Measurements from ENCODE around the gene MORN2.

MORN2 gene

DNA sequence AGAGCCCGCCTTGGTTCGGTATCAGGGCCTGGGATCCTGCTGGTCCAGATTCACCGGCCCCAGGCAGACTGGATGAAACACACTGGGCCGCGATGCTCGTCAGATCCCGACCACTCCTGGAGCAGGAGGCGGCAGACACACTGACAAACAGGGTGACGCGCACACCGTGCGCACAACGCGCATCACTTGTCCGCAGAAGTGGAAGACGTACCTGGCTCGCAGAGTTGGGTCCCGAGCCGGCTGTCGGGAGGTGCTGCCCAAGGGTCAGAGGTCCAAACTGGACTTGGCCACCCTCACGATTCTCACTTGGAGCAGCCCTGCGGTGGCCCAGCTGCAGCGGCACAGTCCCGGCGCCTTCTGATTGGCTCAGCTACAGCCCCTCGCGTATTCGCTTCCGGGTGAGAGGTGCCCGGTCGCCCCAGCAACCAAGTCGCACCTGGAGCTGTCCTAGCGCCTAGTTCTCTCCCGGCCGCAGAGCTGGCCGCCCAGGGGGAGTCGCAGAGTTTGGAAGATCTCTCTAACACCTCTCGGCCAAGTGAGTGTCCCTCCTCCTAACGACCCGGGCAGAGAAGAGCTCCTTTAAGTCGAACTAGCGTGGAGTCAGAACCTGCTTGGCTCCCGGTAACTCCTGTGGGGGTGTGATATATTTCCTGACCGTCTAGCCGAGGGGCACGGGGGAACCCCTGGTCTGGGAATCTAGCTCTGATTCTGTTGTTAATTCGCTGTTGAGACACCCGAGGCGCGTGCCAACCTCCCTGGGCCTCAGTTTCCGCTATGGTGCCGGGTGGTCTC lies at the start of gene MORN2, which contains the start of gene DHX57:
Gene MORN2 (plus strand): TSS at position 401 of the 792 bp plus-strand sequence.
Gene DHX57 (minus strand): TSS at position 359 of the 792 bp plus-strand sequence. CDS start 7,529 bp downstream, outside the sequence.
- DNase-seq (ENCODE audit: low spot score) = peak; percentile 86

DNA sequence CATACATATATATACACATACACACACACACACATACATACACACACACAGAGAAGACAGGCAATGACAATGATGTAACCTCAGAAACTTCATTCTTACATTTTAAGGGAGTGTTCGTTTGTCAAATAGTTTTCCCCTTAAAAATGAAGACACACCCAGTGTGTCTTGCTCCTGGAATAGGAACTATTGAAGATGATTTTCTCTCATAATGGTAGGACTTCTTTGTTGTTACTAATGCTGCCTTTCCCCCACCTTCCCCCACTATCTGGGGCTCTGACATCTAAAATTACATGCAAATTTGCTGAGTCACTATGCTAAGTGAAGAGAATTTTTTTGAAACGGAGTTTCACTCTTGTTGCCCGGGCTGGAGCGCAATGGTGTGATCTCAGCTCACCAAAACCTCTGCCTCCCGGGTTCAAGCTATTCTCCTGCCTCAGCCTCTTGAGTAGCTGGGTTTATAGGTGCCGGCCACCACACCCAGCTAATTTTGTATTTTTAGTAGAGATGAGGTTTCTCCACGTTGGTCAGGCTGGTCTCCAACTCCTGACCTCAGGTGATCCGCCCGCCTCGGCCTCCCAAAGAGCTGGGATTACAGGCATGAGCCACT lies 48.1 kb upstream of the MORN2 start:
- DNase-seq (ENCODE audit: low spot score) = peak; percentile 24

DNA sequence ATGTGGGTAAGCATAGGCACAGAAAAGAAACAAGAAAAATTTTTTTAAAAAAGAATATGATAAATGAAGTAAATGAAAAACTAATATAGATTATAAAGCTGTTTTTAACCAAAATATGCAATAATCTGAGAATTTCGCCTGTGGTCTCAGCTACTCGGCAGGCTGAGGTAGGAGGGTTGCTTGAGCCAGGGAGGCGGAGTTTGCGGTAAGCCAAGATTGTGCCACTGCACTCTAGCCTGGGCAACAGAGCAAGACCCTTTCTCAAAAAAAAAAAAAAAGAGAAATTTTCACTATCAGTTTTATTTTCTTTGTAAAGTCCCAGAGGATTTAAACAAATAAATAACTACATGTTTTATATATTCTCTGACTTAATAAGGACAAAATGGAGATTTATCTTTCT lies 47.3 kb upstream of the MORN2 start:
- no peak for DNase-seq (ENCODE audit: low spot score)

DNA sequence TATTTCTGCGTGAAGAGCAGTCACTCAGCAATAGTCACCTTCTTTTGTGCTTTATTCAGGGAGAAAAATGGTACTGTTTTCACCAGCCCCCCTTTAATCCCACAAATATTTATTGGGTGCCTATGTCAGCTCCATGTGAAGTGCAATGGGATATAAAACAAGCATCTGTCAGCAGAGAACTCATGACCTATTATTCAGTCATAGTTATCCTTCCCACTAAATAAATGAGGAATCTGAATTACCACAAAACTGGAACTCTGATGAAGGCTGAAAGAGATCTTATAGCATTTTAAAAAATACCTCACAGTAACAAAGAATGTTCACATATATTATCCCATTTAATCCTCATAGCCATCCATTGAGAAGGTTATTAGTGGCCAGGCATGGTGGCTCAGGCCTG lies 45.8 kb upstream of the MORN2 start:
- no peak for DNase-seq (ENCODE audit: low spot score)

DNA sequence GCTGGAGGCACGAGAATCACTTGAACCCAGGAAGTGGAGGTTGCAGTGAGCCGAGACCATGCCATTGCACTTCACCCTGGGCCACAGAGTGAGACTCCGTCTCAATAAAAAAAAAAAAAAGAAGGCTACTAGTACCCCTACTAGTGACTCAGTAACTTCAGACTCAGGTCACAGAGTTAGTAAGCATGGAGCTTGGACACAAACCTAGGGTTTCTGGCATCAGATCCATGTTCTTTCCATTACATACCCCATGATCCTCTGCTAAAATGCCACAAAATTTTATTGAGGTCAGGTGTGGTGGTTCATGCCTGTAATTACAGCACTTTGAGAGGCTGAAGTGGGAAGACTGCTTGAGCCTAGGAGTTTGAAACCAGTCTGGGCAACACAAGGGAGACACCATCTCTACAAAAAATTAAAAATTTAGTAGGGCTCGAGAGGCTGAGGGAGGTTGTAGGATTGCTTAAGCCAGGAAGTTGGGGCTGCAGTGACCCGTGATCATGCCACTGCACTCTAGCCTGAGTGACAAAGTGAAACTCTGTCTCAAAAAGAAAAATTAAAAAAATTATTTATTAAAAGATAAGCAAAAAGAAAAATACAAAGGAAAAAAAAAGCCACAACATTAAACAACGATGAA lies 45.1 kb upstream of the MORN2 start:
- DNase-seq (ENCODE audit: low spot score) = no peak

DNA sequence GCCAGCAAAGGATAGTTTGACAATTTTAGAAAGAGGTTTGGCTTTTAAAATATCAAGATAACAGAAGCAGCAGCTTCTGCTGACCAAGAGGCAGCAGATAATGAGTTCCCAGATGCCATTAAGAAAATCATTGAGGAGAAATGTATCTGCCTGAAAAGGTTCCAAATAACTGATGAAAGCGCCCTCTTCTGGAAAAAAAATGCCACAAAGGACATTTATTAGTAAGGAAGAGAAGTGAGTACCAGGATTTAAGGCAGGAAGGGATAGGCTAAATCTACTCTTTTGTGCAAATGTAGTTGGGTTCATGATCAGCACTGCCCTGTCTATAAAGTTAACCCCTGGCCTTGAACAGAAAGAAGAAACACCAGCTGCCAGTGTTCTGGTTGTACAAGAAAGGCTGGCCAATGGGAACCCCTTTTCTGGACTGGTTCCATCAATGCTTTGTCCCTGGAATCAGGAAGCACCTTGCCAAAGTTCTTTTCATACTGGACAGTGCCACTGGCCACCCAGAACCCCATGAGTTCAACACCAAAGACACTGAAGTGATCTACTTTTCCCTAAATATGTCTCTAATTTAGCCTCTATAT lies 40.7 kb upstream of the MORN2 start:
- peak; percentile 34 for DNase-seq (ENCODE audit: low spot score)

DNA sequence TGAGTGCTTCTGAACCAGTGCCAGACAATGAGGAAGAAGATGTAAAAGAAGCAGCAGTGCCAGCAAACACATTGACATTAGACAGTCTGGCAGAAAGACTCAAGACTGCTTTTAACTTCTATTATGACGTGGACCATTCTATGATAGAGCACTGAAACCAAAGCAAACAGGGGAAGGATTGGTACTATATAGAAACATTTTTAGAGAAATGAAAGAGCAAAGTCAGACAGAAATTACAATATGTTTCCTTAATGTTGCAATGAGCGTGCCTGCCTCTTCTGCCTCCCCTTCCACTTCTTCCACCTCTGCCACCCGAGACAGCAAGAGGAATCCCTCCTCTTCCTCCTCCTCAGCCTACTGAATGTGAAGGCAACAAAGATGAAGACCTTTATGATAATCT lies 39.8 kb upstream of the MORN2 start:
- no peak for DNase-seq (ENCODE audit: low spot score)

DNA sequence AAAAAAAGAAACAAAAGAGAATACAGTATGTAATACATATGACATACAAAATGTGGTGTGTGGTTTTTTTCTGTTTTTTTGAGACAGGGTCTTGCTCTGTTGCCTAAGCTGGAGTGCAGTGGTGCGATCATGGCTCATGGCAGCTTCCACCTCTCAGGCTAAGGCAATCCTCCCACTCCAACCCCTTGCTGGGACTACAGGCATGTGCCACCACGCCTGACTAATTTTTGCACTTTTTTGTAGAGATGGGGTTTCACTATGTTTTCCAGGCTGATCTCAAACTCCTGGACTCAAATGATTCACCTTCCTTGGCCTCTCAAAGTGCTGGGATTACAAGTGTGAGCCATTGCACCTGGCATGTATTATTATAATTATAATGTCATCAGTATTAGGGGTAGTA lies 39.0 kb upstream of the MORN2 start:
- DNase-seq (ENCODE audit: low spot score) = peak; percentile 59

DNA sequence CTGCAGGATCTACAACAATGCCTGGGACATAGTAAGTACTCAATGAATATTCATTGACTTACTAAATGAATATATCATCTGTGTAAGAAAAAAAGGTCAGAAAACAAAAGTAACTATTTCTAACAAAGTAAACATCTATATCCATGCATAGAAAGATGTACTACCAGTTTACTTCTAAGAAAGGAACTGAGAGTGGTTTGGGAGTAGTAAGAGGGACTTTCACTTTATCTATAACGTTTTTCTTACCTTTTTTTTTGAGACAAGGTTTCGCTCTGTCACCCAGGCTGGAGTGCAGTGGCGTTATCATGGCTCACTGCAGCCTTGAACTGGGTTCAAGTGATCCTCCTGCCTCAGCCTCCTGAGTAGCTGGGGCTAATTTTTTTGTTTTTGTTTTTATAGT lies 25.7 kb upstream of the MORN2 start:
- no peak for DNase-seq (ENCODE audit: low spot score)

DNA sequence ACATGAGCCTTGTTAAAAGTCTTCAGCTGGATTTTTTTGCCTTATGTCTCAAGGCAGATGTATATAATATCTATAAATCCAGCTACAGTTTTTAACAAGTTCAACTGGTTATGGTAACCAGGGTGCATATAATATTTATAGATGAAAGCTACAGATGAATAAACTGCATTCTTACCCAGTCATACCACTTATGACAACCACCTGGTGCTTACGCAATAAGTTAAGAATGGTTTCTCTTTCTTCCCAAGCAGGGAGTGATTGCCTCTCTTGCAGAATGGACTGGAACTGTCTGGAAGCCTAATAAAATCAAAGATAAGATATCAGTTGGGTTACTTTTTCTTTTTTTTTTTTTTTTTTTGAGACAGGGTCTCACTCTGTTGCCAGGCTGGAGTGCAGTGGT lies 19.6 kb upstream of the MORN2 start:
- peak; percentile 17 for DNase-seq (ENCODE audit: low spot score)

DNA sequence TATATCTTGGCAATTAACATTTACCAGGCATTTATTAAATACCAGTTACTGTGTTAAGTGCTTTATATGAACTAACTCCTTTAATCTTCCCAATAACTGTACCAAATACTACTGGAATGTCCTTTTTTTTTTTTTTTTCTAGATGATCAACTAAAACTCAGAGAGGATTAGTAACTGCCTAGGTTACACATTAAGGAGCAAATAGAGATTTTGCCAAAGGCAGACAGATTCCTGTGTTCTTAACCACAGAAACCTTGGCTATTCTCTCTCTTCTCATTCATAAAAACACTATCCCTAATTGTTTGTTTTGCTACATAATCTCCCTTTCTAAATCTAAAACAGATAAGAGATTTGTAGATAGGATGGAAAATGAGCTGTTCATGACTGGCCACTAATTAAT lies 13.3 kb upstream of the MORN2 start:
- DNase-seq (ENCODE audit: low spot score) = peak; percentile 46

DNA sequence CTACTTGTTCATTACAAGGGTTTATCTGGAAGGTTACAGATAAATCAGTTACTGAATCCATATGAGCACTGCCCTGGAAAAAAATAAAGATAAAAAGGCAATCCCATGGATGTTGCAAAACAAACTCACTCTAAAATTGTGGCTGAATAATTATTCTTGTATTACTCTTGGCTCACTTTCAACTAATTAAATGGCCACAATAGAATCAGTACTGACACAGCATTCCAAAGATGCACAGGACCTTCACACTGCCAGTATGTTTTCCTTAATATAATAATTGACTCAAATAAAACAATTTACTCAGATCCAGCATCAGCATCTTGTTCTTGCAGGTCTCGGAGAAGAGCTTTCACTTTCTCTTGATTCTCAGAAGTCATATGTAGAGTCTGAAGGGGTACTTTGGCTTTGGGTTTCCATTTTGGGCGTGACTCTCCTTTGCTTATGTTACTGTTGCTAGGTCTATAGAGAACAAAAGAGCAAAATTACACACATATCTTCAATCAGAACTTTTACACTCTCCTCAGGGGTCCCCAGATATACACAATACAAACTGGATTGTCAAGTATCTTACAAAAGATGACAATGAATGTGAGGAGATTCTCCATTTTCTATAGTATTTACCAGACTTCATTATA lies 12.6 kb upstream of the MORN2 start:
- DNase-seq (ENCODE audit: low spot score) = peak; percentile 43

DNA sequence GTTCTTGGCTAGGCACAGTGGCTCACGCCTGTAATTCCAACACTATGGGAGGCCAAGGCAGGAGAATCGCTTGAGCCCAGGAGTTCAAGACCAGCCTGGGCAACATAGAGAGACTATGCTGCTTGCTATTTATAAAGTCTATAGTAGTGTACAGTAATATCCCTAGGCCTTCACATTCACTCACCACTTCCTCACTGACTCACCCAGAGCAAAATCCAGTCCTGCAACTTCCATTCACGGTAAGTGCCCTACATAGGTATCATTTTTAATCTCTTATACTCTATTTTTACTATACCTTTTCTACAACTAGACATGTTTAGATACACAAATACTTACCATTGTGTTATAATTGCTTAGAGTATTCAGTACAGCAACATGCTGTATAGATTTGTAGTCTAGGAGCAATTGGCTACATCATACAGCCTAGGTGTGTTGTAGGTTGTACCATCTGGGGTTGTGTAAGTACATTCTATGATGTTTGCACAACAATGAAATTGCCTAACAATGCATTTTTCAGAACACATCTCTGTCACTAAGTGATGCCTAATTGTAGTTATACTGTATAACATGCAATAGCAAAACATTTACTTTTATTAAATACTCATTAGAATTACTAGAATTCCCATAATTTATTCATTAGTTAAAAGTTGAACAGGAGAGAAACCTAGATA lies 8.9 kb upstream of the MORN2 start:
- peak; percentile 60 for DNase-seq (ENCODE audit: low spot score)

DNA sequence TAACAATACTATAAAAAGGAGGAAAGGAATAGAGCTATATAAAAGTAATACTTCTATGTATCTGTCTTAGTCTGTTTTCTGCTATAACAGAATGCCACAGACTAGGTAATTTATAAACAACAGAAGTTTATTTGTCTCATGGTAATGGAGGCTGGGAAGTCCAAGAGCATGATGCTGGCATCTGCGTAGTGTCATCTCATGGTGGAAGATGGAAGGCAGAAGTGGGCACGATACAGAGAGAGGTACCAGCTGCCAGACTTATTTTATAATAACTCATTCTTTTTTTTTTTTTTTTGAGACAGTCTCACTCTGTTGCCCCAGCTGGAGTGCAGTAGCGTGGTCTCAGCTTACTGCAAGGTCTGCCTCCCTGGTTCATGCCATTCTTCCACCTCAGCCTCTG lies 4.3 kb upstream of the MORN2 start:
- DNase-seq (ENCODE audit: low spot score) = no peak

DNA sequence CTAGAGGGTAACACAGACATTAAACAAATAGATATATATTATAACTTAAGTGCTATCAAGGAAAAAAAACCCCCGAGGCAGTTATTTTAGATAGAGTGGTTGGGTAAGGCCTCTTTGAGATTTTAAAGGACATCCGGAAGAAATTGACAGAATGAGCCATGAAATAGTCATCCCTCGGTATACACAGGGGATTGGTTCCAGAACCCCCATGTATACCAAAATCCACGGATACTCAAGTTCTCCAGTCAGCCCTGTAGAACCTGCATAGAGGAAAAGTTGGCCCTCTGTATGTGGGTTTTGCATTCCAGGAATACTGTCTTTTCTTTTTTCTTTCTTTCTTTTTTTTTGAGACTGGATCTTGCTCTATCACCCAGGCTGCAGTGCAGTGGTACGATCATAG lies 2.0 kb upstream of the MORN2 start:
- no peak for DNase-seq (ENCODE audit: low spot score)

DNA sequence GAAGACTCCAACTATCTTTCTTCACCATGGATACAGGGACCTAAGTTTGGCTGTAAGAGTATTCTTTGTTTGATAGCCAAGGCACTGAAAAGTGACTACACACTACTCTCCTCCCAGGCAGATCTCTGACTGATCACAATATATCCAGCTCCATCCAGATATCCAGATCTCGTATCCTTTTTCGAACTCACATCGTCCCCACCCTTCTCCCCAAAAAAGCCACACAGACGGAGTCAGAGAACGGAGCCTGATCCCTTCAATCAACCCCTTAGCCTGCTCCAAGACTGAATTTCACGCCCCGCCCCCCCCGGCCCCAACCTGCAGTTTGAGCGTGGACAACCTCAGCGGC lies 575 bp upstream of the MORN2 start:
- DNase-seq (ENCODE audit: low spot score) = peak; percentile 3

DNA sequence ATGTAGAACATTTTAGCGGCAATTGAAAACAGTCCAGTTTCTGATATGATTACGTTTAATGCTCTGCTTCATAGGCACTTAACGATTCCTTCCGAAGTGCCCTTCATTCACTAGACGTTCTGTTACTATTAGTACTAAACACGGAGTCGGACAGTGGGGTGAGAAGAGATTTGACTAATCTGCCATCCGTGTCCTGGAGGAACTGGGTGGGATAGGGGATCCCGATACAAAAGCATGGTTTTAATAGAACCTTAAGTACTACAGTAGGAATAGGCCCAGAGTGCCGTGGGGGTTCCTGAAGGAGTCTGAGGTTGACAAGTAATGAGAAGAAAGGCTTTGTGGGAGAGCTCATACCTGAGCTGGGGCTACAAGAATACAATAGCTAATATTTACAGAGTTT lies 631 bp downstream of the MORN2 start:
- DNase-seq (ENCODE audit: low spot score) = peak; percentile 2

DNA sequence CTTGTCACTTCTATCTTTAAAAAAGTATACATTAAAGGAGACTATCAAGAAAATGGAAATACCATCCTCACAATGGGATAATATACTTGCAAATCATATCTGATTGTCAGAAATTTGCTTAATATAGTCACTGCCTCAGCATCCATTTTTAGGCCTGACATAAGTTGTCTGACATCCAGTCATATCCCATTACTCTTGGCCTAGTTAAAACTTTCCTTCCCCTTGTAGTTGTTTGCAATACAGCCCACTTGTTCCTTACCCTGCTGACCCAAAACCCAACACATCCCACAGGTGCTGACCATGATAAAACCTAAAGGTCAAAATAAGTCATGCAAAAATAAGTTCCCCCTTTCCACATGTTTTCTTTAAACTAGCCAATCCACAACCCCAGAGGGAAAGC lies 10.3 kb downstream of the MORN2 start:
- no peak for DNase-seq (ENCODE audit: low spot score)

DNA sequence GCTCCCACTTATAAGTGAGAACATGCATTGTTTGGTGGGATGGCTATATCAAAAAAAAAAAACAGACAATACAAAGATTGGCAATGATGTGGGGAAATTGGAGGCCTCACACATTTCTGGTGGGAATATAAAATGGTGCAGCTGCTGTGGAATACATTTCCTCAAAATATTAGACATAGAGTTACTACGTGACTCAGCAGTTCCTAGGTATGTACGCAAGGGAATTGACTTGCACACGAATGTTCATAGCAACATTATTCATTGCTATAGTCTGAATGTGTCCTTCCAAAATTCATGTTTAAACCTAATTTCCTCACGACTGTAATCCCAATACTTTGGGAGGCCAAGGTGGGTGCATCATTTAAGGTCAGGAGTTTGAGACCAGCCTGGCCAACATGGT lies 11.6 kb downstream of the MORN2 start:
- DNase-seq (ENCODE audit: low spot score) = no peak

DNA sequence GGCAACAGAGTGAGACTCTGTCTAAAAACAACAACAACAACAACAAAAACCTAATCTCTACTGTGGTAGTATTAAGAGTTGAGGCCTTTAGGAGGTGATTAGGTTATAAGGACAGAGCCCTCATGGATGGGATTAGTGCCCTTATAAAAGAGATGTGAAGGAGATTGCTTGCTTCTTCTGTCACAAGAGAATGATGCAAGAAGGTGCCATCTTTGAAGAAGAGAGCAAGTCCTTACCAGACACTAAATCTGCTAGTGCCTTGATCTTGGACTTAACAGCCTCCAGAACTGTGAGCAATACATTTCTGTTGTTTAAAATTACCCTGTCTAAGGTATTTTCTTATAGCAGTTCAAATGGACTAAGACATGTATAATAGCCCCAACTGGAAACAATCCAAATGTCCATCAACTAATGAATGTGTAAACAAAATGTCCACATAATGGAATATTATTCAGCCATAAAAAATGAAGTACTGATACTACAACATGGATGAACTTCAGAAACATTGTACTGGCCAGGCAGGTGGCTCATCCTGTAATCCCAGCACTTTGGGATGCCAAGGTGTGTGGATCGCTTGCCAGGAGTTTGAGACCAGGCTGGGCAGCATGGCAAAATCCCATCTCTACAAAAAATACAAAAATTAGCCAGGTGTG lies 12.3 kb downstream of the MORN2 start:
- DNase-seq (ENCODE audit: low spot score) = no peak

DNA sequence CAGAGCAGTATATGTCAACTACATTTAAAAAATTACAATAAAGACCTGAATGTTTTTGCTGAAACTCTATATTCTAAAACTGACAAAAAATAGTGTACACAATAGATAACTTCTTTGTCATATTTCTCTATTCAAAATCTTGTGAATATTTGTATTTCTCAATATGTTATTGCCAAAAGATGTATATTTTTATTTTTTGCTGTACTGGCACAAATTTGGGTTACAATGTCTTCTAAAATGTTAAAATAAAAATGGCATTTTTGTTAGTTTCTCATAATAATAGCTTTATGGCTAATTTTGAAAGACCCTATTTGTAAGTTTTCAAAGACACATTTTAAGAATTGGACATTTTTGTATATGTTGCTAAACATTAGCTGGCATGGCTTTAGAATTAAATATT lies 13.3 kb downstream of the MORN2 start:
- no peak for DNase-seq (ENCODE audit: low spot score)
